SIG-M5 (cell line): Measurements from ENCODE around the gene ADCY5.

Source experiments
- DNase-seq: peaks from one replicate; lab custom pipeline; 2025; lab: John Stamatoyannopoulos, UW

Gene ADCY5

GRCh38 chr3:123341871-123342630 is 106.8 kb downstream of the ADCY5 start:
- DNase-seq: no peak

GRCh38 chr3:123340336-123340735 is 108.6 kb downstream of the ADCY5 start:
- no peak for DNase-seq

GRCh38 chr3:123339302-123339701 is 109.6 kb downstream of the ADCY5 start:
- DNase-seq: no peak

GRCh38 chr3:123338620-123339061 is 110.2 kb downstream of the ADCY5 start:
- DNase-seq: no peak

GRCh38 chr3:123337948-123338619 is 110.8 kb downstream of the ADCY5 start:
- no peak for DNase-seq

GRCh38 chr3:123337226-123337625 is 111.7 kb downstream of the ADCY5 start:
- no peak for DNase-seq

GRCh38 chr3:123336441-123336851 is 112.4 kb downstream of the ADCY5 start:
- DNase-seq: no peak

- no peak for DNase-seq
Observed at GRCh38 chr3:123336001-123336400, 112.9 kb downstream of the ADCY5 start.

- no peak for DNase-seq
Observed at GRCh38 chr3:123335007-123335670, 113.8 kb downstream of the ADCY5 start.

GRCh38 chr3:123334056-123334455 is 114.8 kb downstream of the ADCY5 start:
- no peak for DNase-seq

GRCh38 chr3:123333401-123333800 is 115.5 kb downstream of the ADCY5 start:
- no peak for DNase-seq

GRCh38 chr3:123332124-123332641 is 116.7 kb downstream of the ADCY5 start:
- no peak for DNase-seq

GRCh38 chr3:123331651-123332050 is 117.2 kb downstream of the ADCY5 start:
- DNase-seq: no peak

GRCh38 chr3:123331006-123331405 is 117.9 kb downstream of the ADCY5 start:
- DNase-seq: no peak

- no peak for DNase-seq
Observed at GRCh38 chr3:123330441-123330991, 118.4 kb downstream of the ADCY5 start.

GRCh38 chr3:123329636-123330340 is 119.1 kb downstream of the ADCY5 start:
- DNase-seq: no peak

- DNase-seq: no peak
Observed at GRCh38 chr3:123328851-123329635, 119.8 kb downstream of the ADCY5 start.

GRCh38 chr3:123327956-123328850 is 120.7 kb downstream of the ADCY5 start:
- no peak for DNase-seq

GRCh38 chr3:123327480-123327879 is 121.4 kb downstream of the ADCY5 start:
- no peak for DNase-seq

- DNase-seq: no peak
Observed at GRCh38 chr3:123326531-123326930, 122.4 kb downstream of the ADCY5 start.
